Trophoblast cell (in vitro differentiated cells and primary cell): ENCODE results near the gene PIGB.

Source experiments
- DNase-seq, 2 donors: peaks; one replicate each; pipeline ENCODE4 v3.0.0-alpha.2; 2016
- H2AFZ ChIP-seq: 2 replicates; pipeline ENCODE4 v1.6.1; 2013; ENCODE audit warnings: low read length, moderate library complexity, mild to moderate bottlenecking; ENCODE audit not compliant: insufficient read depth, poor library complexity
- H2AK5ac ChIP-seq: 2 replicates; pipeline ENCODE4 v1.6.1; 2013; ENCODE audit warnings: mild to moderate bottlenecking, low read length
- H2BK120ac ChIP-seq: 2 replicates; pipeline ENCODE4 v1.6.1; 2013; ENCODE audit warnings: low read length, mild to moderate bottlenecking, moderate library complexity; ENCODE audit not compliant: insufficient read depth, poor library complexity
- H2BK12ac ChIP-seq: 2 replicates; pipeline ENCODE4 v1.6.1; 2013; ENCODE audit warnings: mild to moderate bottlenecking, low read length, moderate library complexity
- H2BK5ac ChIP-seq: 2 replicates; pipeline ENCODE4 v1.6.1; 2013; ENCODE audit warnings: low read length, low read depth, moderate library complexity, mild to moderate bottlenecking; ENCODE audit not compliant: poor library complexity
- H3K14ac ChIP-seq: 2 replicates; pipeline ENCODE4 v1.6.1; 2013; ENCODE audit warnings: mild to moderate bottlenecking, low read length
- H3K18ac ChIP-seq: 2 replicates; pipeline ENCODE4 v1.6.1; 2013; ENCODE audit warnings: mild to moderate bottlenecking, low read length
- H3K23ac ChIP-seq: 2 replicates; pipeline ENCODE4 v1.6.1; 2013; ENCODE audit warnings: low read length
- H3K27ac ChIP-seq: 2 replicates; pipeline ENCODE4 v1.5.1; 2013; ENCODE audit warnings: low read depth, mild to moderate bottlenecking, inconsistent platforms, low read length, moderate library complexity
- H3K27me3 ChIP-seq: 2 replicates; pipeline ENCODE4 v1.6.1; 2013; ENCODE audit warnings: inconsistent platforms, mild to moderate bottlenecking, low read length, moderate library complexity; ENCODE audit not compliant: insufficient read depth
- H3K36me3 ChIP-seq, 2 experiments: 1 replicate in 1 of 2; 2 replicates in 1 of 2; pipeline ENCODE4 v1.6.1; 2013; ENCODE audit warnings: low read length in 2 of 2, mild to moderate bottlenecking in 2 of 2, moderate library complexity in 1 of 2; ENCODE audit not compliant: insufficient read depth in 2 of 2, control insufficient read depth in 1 of 2
- H3K4ac ChIP-seq: 2 replicates; pipeline ENCODE4 v1.6.1; 2013; ENCODE audit warnings: low read depth, mild to moderate bottlenecking, low read length, moderate library complexity
- H3K4me1 ChIP-seq, 2 experiments: 1 replicate in 1 of 2; 2 replicates in 1 of 2; pipeline ENCODE4 v1.6.1; 2013; ENCODE audit warnings: low read length in 2 of 2, mild to moderate bottlenecking in 2 of 2, moderate library complexity in 1 of 2; ENCODE audit not compliant: insufficient read depth in 2 of 2, control insufficient read depth in 1 of 2
- H3K4me2 ChIP-seq: 2 replicates; pipeline ENCODE4 v1.6.1; 2013; ENCODE audit warnings: inconsistent platforms, mild to moderate bottlenecking, low read length, moderate library complexity
- H3K4me3 ChIP-seq: 2 replicates; pipeline ENCODE4 v1.5.1; 2013; ENCODE audit warnings: mild to moderate bottlenecking, low read depth, low read length, inconsistent platforms
- H3K79me1 ChIP-seq: one replicate; pipeline ENCODE4 v1.6.1; 2013; ENCODE audit warnings: low read length
- H3K79me2 ChIP-seq: 2 replicates; pipeline ENCODE4 v1.6.1; 2013; ENCODE audit warnings: low read length, mild to moderate bottlenecking; ENCODE audit not compliant: control insufficient read depth, insufficient read depth, poor library complexity
- H3K9ac ChIP-seq: 2 replicates; pipeline ENCODE4 v1.6.1; 2013; ENCODE audit warnings: mild to moderate bottlenecking, low read length
- H3K9me3 ChIP-seq: 2 replicates; pipeline ENCODE4 v1.6.1; 2013; ENCODE audit warnings: low read depth, mild to moderate bottlenecking, control low read depth, inconsistent platforms, low read length; ENCODE audit not compliant: insufficient read depth
- H4K12ac ChIP-seq: 2 replicates; pipeline ENCODE4 v1.6.1; 2013; ENCODE audit warnings: low read depth, mild to moderate bottlenecking, low read length, moderate library complexity
- H4K8ac ChIP-seq: 2 replicates; pipeline ENCODE4 v1.6.1; 2013; ENCODE audit warnings: low read depth, mild to moderate bottlenecking, low read length, moderate library complexity
- H4K91ac ChIP-seq: one replicate; pipeline ENCODE4 v1.6.1; 2013; ENCODE audit warnings: low read depth, mild to moderate bottlenecking, low read length, moderate library complexity
- WGBS: extraction: QIAGEN DNeasy Blood & Tissue Kit; methylation state at CpG from one replicate; pipeline ENCODE4 v1.1.7; 2013; ENCODE audit warnings: missing lambda C conversion rate; ENCODE audit not compliant: insufficient read length, insufficient coverage; ENCODE audit errors: extremely low coverage; 5-methylcytosine and 5-hydroxymethylcytosine counted together

The PIGB gene

DNA sequence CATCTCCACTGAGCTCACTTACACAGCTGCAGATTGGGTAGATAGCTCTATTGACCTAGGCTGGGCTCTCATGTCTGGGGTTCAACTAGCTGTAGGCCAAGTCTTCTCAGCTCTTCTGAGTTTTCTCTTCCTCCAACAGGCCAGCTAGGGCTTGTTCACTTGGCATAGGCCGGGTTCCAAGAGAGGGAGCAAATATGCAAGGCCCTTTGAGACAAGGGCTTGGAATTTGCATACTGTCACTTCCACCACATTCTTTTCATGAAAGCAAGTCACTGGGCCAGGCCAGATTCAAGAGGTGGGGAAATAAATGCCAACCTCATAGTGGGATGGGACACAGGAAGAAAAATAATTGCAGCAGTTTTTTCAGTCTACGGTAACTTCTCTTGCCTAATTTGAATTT lies 25.2 kb downstream of the PIGB start:
- Histone ChIP-seq H3K27ac (no peak overlapping the region), H4K91ac (no peak overlapping the region), H3K9me3 (no peaks in the 10 kb centered on the region), H3K4me1 (no peaks in the 10 kb centered on the region), H3K23ac (no peak overlapping the region), H3K18ac (no peak overlapping the region), H2AFZ (no peak overlapping the region), H2AK5ac (no peak overlapping the region), H4K8ac (no peak overlapping the region), H3K4me2 (no peak overlapping the region), H3K4ac (no peak overlapping the region), H3K27me3 (no peaks in the 10 kb centered on the region), H3K14ac (no peak overlapping the region), H2BK5ac (no peak overlapping the region), H4K12ac (no peak overlapping the region), H2BK120ac (no peak overlapping the region), H3K4me3 (no peak overlapping the region), H3K79me2 (no peaks in the 10 kb centered on the region), H3K79me1 (no peaks in the 10 kb centered on the region), H3K9ac (no peak overlapping the region), H3K36me3 (no peaks in the 10 kb centered on the region), H2BK12ac (no peak overlapping the region)
- DNase-seq: no peak
- no CpG with 5 or more reads among the region's 2 CpGs for WGBS

DNA sequence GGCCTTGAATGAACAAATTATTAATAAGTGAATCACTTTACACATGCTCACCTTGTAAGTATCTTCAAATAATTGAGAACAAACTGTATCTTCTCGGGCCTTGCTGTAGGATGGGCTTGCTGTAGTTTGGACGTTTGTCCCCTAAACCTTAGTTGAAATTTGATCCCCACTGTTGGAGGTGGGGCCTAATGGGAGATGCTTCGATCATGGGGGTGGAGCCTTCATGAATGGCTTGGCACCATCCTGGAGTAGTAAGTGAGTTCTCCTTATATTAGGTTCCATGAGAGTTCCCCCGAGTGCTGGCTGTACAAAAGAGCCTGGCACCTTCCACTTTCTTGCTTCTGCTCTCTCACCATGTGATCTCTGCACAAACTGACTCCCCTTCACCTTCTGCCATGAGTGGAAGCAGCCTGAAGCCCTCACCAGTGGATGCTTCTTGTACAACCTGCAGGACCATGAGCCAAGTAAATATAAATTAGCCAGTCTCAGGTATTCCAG lies 29.3 kb downstream of the PIGB start:
- H3K36me3 ChIP-seq: no peaks in the 10 kb centered on the region
- H4K12ac ChIP-seq: no peak overlapping the region
- H3K9me3 ChIP-seq: no peaks in the 10 kb centered on the region
- H2BK12ac ChIP-seq: no peak overlapping the region
- no peak overlapping the region for H3K4ac ChIP-seq
- no peak overlapping the region for H2AFZ ChIP-seq
- H3K79me1 ChIP-seq: no peaks in the 10 kb centered on the region
- H2BK120ac ChIP-seq: no peak overlapping the region
- no peaks in the 10 kb centered on the region for H3K4me1 ChIP-seq
- no peak overlapping the region for H3K18ac ChIP-seq
- WGBS: no CpG with 5 or more reads among the region's 4 CpGs
- no peak overlapping the region for H3K23ac ChIP-seq
- no peak overlapping the region for H3K4me2 ChIP-seq
- H3K14ac ChIP-seq: no peak overlapping the region
- no peak overlapping the region for H3K9ac ChIP-seq
- H4K91ac ChIP-seq: no peak overlapping the region
- no peaks in the 10 kb centered on the region for H3K27me3 ChIP-seq
- H2BK5ac ChIP-seq: no peak overlapping the region
- H3K27ac ChIP-seq: no peak overlapping the region
- no peak overlapping the region for H2AK5ac ChIP-seq
- H4K8ac ChIP-seq: no peak overlapping the region
- no peaks in the 10 kb centered on the region for H3K79me2 ChIP-seq
- H3K4me3 ChIP-seq: no peak overlapping the region
- no peak for DNase-seq

DNA sequence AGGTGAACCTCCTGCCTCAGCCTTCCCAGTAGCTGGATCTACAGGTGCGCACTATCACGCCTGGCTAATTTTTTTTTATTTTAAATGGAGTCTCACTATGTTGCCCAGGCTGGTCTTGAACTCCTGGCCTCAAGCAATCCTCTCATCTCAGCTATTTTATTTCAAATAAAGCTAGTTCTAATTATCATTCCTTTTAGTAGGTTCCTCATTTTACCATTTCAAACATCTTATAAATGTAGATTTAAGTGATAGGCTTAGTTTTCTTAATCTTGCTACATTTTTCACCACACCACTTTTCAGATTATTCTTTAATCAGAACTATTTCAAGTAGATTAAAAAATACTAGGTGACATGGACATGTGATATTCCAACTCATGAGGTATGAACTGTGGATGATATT lies 30.3 kb downstream of the PIGB start:
- no peak overlapping the region for H3K14ac ChIP-seq
- H3K9me3 ChIP-seq: no peaks in the 10 kb centered on the region
- H2BK12ac ChIP-seq: no peak overlapping the region
- H3K27ac ChIP-seq: no peak overlapping the region
- H3K36me3 ChIP-seq: no peaks in the 10 kb centered on the region
- no peaks in the 10 kb centered on the region for H3K79me1 ChIP-seq
- no peak overlapping the region for H3K4me2 ChIP-seq
- no peak overlapping the region for H4K8ac ChIP-seq
- H2AK5ac ChIP-seq: no peak overlapping the region
- no peak overlapping the region for H4K12ac ChIP-seq
- H3K27me3 ChIP-seq: no peaks in the 10 kb centered on the region
- H3K9ac ChIP-seq: no peak overlapping the region
- no peak overlapping the region for H2AFZ ChIP-seq
- no peak for DNase-seq
- H3K23ac ChIP-seq: no peak overlapping the region
- H3K4me1 ChIP-seq: no peaks in the 10 kb centered on the region
- H2BK120ac ChIP-seq: no peak overlapping the region
- H2BK5ac ChIP-seq: no peak overlapping the region
- no peaks in the 10 kb centered on the region for H3K79me2 ChIP-seq
- H4K91ac ChIP-seq: no peak overlapping the region
- no CpG with 5 or more reads among the region's 2 CpGs for WGBS
- H3K18ac ChIP-seq: no peak overlapping the region
- no peak overlapping the region for H3K4me3 ChIP-seq
- no peak overlapping the region for H3K4ac ChIP-seq

DNA sequence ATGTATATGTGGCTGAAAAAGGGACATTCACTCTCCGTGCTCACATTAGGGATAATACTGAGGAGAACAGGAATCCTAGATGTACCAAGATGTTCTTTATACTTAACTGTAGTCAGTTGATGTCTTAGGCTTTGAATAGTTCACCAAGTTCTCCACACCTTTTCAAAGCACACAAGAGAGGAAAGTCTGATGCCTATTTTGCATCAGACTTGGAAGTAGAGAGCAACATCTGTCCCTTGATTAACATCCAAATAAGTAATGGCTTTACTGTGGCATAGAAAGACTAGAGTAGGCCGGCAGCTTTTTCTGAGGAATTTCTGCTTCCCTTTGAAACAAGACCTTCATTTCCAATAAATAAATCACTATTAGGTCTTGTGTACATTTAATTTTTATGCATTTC lies 34.0 kb downstream of the PIGB start:
- Histone ChIP-seq H4K8ac (no peak overlapping the region), H3K4ac (no peak overlapping the region), H3K23ac (no peak overlapping the region), H3K4me1 (no peaks in the 10 kb centered on the region), H3K79me2 (no peaks in the 10 kb centered on the region), H2BK12ac (no peak overlapping the region), H2AFZ (no peak overlapping the region), H4K91ac (no peak overlapping the region), H2AK5ac (no peak overlapping the region), H3K79me1 (no peaks in the 10 kb centered on the region), H3K9ac (no peak overlapping the region), H3K4me2 (no peak overlapping the region), H4K12ac (no peak overlapping the region), H2BK5ac (no peak overlapping the region), H3K18ac (no peak overlapping the region), H3K4me3 (no peak overlapping the region), H3K27me3 (no peaks in the 10 kb centered on the region), H3K27ac (no peak overlapping the region), H2BK120ac (no peak overlapping the region), H3K36me3 (no peaks in the 10 kb centered on the region), H3K14ac (no peak overlapping the region), H3K9me3 (no peaks in the 10 kb centered on the region)
- WGBS: no CpG with 5 or more reads among the region's 2 CpGs
- no peak for DNase-seq
